ENCODE data around the gene CDKN1B.

DNA sequence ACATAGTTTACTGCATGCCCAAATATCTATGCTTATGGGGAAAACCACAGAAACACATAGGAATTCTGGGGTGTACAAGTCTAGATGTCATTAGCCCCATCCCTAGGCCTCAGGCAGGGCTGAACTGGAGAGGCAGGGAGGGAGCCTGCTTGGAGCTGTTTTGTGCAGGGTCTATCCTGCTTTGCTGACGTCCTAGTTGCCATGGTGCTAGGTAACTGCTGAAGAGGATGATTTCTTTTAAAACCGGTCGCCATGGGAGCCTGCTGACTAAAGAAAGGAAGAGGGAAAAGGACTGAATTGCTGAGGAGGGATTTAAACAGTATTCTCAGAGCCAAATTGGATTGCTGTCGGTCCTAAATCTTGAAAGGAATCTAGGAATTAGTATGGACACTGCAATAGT is 31.9 kb upstream of the CDKN1B start:
- TF ChIP-seq GABPB1 (CRISPR knock-in tag; IDR thresholded peaks at IDR 0.05), result no peak
- TF ChIP-seq NFYB (CRISPR knock-in tag; IDR thresholded peaks at IDR 0.05), result no peak
- no peak for TF ChIP-seq TCF7L2 (IDR thresholded peaks at IDR 0.05; ENCODE audit: low read depth, low read length)
- TF ChIP-seq, protein P1, sequence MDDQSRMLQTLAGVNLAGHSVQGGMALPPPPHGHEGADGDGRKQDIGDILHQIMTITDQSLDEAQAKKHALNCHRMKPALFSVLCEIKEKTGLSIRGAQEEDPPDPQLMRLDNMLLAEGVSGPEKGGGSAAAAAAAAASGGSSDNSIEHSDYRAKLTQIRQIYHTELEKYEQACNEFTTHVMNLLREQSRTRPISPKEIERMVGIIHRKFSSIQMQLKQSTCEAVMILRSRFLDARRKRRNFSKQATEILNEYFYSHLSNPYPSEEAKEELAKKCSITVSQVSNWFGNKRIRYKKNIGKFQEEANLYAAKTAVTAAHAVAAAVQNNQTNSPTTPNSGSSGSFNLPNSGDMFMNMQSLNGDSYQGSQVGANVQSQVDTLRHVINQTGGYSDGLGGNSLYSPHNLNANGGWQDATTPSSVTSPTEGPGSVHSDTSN (CRISPR knock-in tag; IDR thresholded peaks at IDR 0.05; ENCODE audit: borderline replicate concordance), result no peak
- TF ChIP-seq, protein P2, sequence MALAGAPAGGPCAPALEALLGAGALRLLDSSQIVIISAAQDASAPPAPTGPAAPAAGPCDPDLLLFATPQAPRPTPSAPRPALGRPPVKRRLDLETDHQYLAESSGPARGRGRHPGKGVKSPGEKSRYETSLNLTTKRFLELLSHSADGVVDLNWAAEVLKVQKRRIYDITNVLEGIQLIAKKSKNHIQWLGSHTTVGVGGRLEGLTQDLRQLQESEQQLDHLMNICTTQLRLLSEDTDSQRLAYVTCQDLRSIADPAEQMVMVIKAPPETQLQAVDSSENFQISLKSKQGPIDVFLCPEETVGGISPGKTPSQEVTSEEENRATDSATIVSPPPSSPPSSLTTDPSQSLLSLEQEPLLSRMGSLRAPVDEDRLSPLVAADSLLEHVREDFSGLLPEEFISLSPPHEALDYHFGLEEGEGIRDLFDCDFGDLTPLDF (CRISPR knock-in tag; IDR thresholded peaks at IDR 0.05), result no peak
- TF ChIP-seq ZNF460 (CRISPR knock-in tag; IDR thresholded peaks at IDR 0.05; ENCODE audit: borderline replicate concordance), result no peak
- no peak for TF ChIP-seq SIN3A (IDR thresholded peaks at IDR 0.05; ENCODE audit: borderline replicate concordance, low read depth, low read length)
